Panc1 (cell line): ENCODE results near the gene RAP1GAP2. TPM values are rescaled to one million over a fixed set of nuclear protein-coding genes. Genes with fewer than 3 reads are reported as not detected.

Experiments
- ATAC-seq: fragments of 200-7000 bp; cut with Tn5 transposase; 2 replicates; pipeline ENCODE4 v1.9.1; 2020; ENCODE audit warnings: mild to moderate bottlenecking, moderate library complexity
- BruUV-seq: library from RNA; stranded (reverse); fragments of 400-500 nt; replicated peaks from 2 replicates; lab custom pipeline; 2021; lab: Mats Ljungman, UMichigan
- CTCF ChIA-PET: fragments of 300-600 bp; sonication (Branson Sonifier 250); formaldehyde crosslinking; loops from one replicate; lab custom pipeline; 2022; ENCODE audit warnings: antibody characterized with exemption; lab: Charles Lee
- POLR2A ChIA-PET: fragments of 300-600 bp; sonication (Branson Sonifier 250); formaldehyde crosslinking; loops from one replicate; lab custom pipeline; 2022; ENCODE audit warnings: antibody characterized with exemption; lab: Charles Lee
- DNase-seq: peaks from one replicate; pipeline ENCODE4 v3.0.0-alpha.2; 2010; ENCODE audit warnings: low read depth, low spot score
- H3K27ac ChIP-seq: 2 replicates; pipeline ENCODE4 v1.5.1; 2011; ENCODE audit warnings: mild to moderate bottlenecking, low read length, inconsistent platforms
- H3K27me3 ChIP-seq: fragments of 200-500 bp; sonication (Bioruptor generic); 2 replicates; pipeline ENCODE4 v1.6.0; 2014; ENCODE audit warnings: low read length, inconsistent platforms; ENCODE audit not compliant: control insufficient read depth, insufficient read depth
- H3K36me3 ChIP-seq: fragments of 200-500 bp; sonication (Bioruptor generic); 2 replicates; pipeline ENCODE4 v1.5.1; 2014; ENCODE audit warnings: inconsistent platforms, mild to moderate bottlenecking, low read length, moderate library complexity; ENCODE audit not compliant: control insufficient read depth, insufficient read depth
- H3K4me1 ChIP-seq: 2 replicates; pipeline ENCODE4 v1.5.1; 2011; ENCODE audit warnings: inconsistent platforms, mild to moderate bottlenecking, low read length, moderate library complexity; ENCODE audit not compliant: control insufficient read depth, insufficient read depth
- H3K4me3 ChIP-seq, 2 experiments: 2 replicates each; pipeline ENCODE4 v1.5.1; 2011 to 2012; ENCODE audit warnings: low read depth in 2 of 2, low read length in 2 of 2, mild to moderate bottlenecking in 2 of 2, inconsistent platforms in 1 of 2, moderate library complexity in 1 of 2
- H3K9me3 ChIP-seq: fragments of 200-500 bp; sonication (Bioruptor generic); 2 replicates; pipeline ENCODE4 v1.5.1; 2014; ENCODE audit warnings: low read depth, mild to moderate bottlenecking, inconsistent platforms, low read length, moderate library complexity; ENCODE audit not compliant: control insufficient read depth, insufficient read depth
- CTCF ChIP-seq: fragments of 450-650 bp; IDR thresholded peaks from 2 replicates; pipeline ENCODE4 v1.5.1; 2017; ENCODE audit warnings: mild to moderate bottlenecking
- POLR2AphosphoS5 ChIP-seq: IDR thresholded peaks from 2 replicates; pipeline ENCODE4 v1.6.1; 2012; ENCODE audit warnings: mild to moderate bottlenecking, low read depth, low read length, moderate library complexity
- REST ChIP-seq, 2 experiments: IDR thresholded peaks; 2 replicates each; pipeline ENCODE4 v1.6.1; 2011 to 2012; ENCODE audit warnings: low read depth in 2 of 2, control low read depth in 1 of 2, low read length in 1 of 2, mild to moderate bottlenecking in 1 of 2, moderate library complexity in 1 of 2; ENCODE audit not compliant: insufficient read depth in 1 of 2
- SIN3A ChIP-seq: IDR thresholded peaks from 2 replicates; pipeline ENCODE4 v1.6.1; 2012; ENCODE audit warnings: low read depth, mild to moderate bottlenecking, low read length, moderate library complexity, borderline replicate concordance; ENCODE audit not compliant: insufficient read depth
- TCF7L2 ChIP-seq: IDR thresholded peaks from 2 replicates; pipeline ENCODE4 v1.6.1; 2011; ENCODE audit warnings: mild to moderate bottlenecking, low read depth, low read length, inconsistent platforms
- in situ Hi-C: cut with HindIII; loops from 2 replicates; pipeline ENCODE4 v1.10.0; 2016; ENCODE audit warnings: low sequenced_read_pairs, low pct_unique_long_range_greater_than_20kb
- intact Hi-C: fragments of 100-400 bp; cut with micrococcal nuclease; formaldehyde crosslinking; loops from one replicate; pipeline ENCODE4 v1.10.0; 2022; ENCODE audit not compliant: unreplicated experiment
- total RNA-seq: library from RNA; stranded (reverse); gene quantifications from one replicate; pipeline ENCODE4 v1.2.1, GENCODE V29; 2021; ENCODE audit not compliant: unreplicated experiment

RAP1GAP2 gene
- total RNA-seq, 1 experiment from 2014 or later: 10.0 TPM

- CTCF ChIA-PET: no interaction called here
Observed at GRCh38 chr17:2751491-2751890, 44.7 kb upstream of the RAP1GAP2 start.

GRCh38 chr17:2755891-2756724 lies 40.1 kb upstream of the RAP1GAP2 start:
- Histone ChIP-seq H3K27ac (no peak overlapping the region), H3K27me3 (no peaks in the 10 kb centered on the region; the same call in 1 of the 2 replicates), H3K4me1 (no peaks in the 10 kb centered on the region), H3K9me3 (no peaks in the 10 kb centered on the region), H3K36me3 (no peaks in the 10 kb centered on the region), H3K4me3 (peak overlapping the region; percentile 37 to 40)
- ChIA-PET CTCF (no interaction called here), POLR2A (no interaction called here)
- in situ Hi-C loops (no loop called here), intact Hi-C loops (no loop called here)
- BruUV-seq: no TSS peak
- no peak for DNase-seq
- ATAC-seq: peak; percentile 75
- no peak for TF ChIP-seq POLR2AphosphoS5
- TF ChIP-seq REST (IDR thresholded peaks at IDR 0.05; ENCODE audit: insufficient read depth in 1 of 2, low read depth in 2 of 2, low read length in 1 of 2): no peak
- TF ChIP-seq SIN3A: no peak
- no peak for TF ChIP-seq CTCF

More at GRCh38 chr17:2751491-2751890, 44.7 kb upstream of the RAP1GAP2 start:
- no peaks in the 10 kb centered on the region; the same call in 1 of the 2 replicates for H3K27me3 ChIP-seq
- TF ChIP-seq TCF7L2 (no peak), SIN3A (no peak), REST (IDR thresholded peaks at IDR 0.05; ENCODE audit: insufficient read depth in 1 of 2, low read depth in 2 of 2, low read length in 1 of 2) (no peak), CTCF (no peak; the same call in 1 of the 2 replicates), POLR2AphosphoS5 (no peak)
- BruUV-seq: no TSS peak
- ATAC-seq: no peak
- intact Hi-C loops: no loop called here
- POLR2A ChIA-PET: no interaction called here
- H3K9me3 ChIP-seq: no peaks in the 10 kb centered on the region
- DNase-seq: no peak
- H3K4me3 ChIP-seq: no peak overlapping the region
- in situ Hi-C loops: no loop called here
- H3K4me1 ChIP-seq: no peaks in the 10 kb centered on the region
- no peak overlapping the region for H3K27ac ChIP-seq
- no peaks in the 10 kb centered on the region for H3K36me3 ChIP-seq
